ENCODE results near the gene SLC38A10.

Gene SLC38A10

DNA sequence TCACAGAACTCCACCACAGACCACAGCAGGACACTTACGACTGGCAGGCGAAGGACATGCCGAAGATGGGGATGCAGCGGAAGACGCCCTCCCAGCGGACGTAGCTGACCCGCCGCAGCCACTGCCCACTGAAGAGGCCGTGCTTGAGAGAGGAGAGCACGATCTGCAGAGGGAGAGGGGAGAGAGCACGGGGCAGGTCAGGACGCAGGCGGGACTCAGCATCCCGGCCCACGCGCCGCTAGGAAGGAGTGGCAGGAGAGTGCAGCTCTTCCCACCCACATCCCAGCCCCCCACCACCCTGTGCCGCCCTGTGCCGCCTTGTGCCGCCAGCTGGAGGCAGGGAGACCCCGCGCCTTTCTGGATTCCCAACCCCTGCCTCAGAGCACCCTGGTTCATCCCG, 14.5 kb downstream of the SLC38A10 start:
- in situ Hi-C loops (cut with HindIII; ENCODE audit: low sequenced_read_pairs): loop anchor here (5.0 to 10.0 kb wide), 2 partner anchors 117 to 234 kb away; partner anchors contain the start of genes ACTG1 and BAHCC1

DNA sequence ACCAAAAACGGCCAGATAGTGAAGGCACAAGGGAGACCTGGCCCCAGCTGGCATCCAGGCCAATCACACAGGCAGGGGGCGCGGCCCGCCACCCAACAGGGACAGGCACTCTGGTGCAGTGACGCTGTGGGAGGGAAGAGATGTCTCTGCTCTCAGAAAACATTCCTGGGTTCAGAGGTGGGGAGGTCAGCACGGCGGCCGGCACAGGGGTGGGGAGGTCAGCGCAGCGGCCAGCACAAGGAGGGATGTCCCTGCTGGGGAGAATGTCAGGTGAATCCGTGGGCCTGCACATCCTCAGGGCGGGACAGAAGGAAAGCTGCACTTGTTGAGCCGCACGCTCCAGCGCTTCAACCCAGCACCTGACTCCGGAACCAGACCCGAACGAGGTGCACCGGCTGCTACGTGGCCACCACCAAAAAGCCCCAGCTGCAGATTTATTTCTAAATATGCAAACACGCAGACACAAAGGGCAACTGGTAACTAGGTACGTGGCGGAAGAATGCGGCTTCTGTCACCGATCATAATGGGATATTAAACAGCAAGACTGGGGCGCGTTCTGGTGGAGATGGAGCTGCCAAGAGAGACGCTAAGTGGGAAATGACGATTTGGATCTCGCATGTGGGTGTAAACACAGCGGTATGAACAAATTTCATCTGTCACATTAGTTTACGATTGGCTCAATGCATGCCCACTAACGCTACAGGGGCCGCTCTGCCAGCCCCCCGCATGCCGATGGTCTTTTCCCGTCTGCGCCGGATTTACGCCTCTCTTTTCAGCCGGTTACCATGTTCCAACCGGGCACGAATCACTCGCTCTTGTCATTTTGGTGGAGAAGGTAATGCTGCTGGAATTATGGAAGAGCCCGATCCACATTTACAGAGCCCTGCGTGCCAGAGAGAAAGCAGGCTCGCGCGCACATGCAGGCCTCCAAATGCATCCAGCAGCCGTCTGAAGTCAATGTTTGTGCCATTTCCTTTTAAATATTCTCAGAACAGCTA, 15.5 kb downstream of the SLC38A10 start:
- in situ Hi-C loops (cut with HindIII; ENCODE audit: low sequenced_read_pairs): loop anchor here (5.0 to 10.0 kb wide), 2 partner anchors 118 to 235 kb away; partner anchors contain the start of genes ACTG1 and BAHCC1

DNA sequence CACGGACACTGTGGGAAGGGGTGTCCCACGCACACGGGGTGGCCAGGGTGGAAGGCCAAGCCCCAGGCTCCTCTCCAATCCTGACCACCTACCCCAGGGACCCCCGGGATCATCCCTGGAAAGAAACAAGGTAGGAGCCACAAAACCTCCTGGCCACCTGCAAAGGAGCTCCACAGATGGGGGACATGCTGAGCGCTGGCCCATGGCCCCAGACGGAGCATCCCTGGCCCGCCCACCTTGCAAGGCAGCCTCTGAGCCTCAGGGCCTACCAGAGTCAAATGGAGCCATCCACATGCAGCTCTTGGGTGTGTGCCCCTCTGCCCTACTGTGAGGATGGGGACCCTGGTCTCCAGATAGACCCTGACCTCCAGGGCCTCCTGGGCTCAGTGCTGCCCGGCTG, 16.3 kb downstream of the SLC38A10 start:
- in situ Hi-C loops (cut with HindIII; ENCODE audit: low sequenced_read_pairs): no loop called here

DNA sequence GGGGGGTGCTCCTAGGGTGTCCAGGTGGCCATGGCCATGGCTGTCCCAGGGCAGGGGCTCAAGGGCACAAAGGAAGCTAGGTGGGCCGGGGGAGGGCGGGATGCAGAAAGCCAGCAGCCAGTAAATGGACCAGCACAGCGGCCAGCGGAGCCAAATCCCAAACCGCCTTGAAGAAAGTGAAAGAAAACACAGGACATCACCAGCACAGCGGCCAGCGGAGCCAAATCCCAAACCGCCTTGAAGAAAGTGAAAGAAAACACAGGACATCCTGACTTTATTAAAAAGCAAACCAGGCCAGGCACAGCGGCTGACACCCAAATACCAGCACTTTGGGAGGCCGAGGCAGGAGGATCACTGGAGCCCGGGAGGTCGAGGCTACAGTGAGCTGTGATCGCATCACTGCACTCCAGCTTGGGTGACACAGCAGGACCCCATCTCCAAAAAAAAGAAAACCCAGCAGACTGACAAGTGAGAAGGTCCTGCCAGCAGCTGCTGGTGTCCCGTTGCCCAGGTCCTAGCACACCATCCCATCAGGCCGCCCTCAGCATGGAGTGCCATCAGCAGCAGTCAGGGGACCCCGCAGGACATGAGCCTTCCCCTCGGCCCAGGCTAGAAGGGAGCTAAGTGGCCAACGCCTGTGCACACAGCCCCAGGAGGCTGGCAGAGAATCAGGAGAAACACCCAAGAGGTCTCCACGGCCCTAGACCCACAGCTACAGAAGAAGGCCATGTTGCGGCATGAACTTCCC, 17.0 kb downstream of the SLC38A10 start:
- in situ Hi-C loops (cut with HindIII; ENCODE audit: low sequenced_read_pairs): no loop called here

DNA sequence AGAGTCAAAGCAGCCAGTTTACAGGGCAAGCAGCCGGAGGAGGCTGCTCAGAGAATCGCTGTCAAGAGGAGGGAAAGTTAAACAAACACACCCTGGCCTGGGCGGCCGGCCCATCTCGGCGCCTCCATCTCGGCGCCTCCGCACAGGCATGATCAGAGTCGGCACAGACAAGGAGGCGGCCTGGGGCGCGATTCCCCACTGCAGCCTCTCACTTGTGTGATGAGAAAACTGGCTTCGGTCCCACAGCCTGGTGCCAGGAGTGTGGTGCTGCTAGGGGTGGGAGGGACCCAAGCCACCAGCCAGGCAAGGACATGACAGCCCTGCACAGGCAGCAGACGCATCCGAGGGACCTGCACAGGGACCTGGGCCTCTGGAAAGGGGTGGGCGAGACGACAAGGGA, 17.7 kb downstream of the SLC38A10 start:
- in situ Hi-C loops (cut with HindIII; ENCODE audit: low sequenced_read_pairs): no loop called here

DNA sequence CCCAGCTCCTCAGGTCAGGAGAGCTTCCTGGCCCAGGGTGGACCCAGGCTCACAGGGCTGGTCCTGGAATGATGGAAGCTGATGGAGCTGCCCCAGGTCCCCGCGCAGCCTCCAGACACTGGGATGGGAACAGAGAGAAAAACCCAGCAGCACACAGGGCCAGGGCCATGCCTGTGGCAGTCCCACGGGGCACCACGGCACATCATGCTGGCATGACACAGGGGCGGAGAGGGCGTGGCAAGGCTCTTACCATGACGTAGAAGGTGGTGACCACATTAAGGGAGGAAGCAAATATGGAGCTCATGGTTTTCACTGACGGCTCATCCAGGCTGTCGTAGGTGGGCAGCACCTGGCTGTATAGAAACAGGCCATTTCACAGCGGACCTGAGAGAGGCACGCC, 18.3 kb downstream of the SLC38A10 start:
- in situ Hi-C loops (cut with HindIII; ENCODE audit: low sequenced_read_pairs): no loop called here

DNA sequence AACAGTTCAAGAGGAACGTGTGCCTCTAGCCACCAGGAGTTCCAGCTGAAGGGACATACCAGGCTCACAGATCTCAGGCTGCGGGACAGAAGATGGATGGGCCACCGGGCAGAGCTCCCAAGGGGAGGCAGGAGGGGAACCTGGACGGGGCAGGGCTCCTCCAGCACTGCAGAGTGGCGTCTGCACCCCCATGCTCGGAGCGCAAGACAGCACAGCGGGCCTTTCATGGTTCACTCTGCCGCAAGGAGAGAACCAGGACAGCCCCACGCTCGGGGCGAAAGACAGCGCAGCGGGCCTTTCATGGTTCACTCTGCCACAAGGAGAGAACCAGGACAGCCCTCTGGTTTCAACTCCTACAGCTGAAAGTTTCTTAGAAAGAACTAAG, 20.6 kb downstream of the SLC38A10 start:
- in situ Hi-C loops (cut with HindIII; ENCODE audit: low sequenced_read_pairs): no loop called here

DNA sequence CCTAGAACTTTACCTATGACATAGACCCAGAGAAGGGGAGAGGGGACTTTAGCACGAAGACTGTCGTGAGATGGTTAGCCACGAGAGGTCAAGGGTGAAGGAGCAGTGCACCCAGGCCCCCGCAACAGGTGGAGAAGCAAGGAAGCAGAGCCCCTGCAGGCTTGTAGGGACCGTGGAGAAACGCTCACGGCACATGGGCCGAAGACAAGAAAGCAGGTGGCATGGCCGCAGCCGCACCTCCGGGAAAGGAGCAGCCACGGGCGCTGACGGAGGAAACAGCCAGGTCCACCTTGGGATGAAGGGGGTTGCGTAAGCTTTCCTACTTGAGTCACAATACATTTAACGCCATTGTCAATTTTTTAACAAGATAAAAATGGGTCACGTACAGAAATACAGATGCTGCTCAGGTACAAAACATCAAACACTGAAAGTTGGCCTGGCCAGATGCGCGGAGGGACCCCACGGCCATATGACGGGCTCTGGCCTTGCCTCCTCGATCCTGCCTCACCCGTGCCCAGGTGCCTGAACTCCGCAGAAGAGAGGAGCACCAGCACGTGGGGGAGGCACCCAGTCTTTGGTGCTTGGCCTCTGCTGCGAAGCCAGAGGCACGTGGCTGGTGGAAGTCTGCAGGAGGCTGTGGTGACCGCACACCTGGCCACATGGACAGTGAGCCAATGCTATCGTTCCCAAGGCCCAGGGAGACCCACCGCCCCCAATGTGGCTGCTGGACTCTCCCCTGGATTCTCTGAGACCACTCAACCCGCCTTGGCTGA, 21.2 kb downstream of the SLC38A10 start:
- in situ Hi-C loops (cut with HindIII; ENCODE audit: low sequenced_read_pairs): no loop called here

DNA sequence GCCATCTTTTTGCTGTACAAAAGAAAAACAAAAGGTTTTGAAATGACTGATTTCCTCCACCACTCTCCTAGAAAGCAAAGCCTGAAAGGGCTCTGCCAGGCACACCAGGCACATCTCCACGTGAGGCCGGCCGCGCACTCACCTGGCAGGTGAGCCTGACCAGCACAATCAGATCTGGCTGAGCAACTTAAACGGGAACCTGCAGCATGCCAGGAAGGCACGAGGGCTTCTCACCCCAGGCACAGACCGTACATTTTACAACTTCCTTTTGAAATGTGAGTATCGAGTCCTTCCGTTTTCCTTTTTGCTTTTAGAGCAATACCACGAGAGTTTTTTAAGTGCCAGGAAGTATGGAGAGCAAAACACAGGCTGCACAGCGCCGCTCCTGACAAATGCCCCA, 22.5 kb downstream of the SLC38A10 start:
- in situ Hi-C loops (cut with HindIII; ENCODE audit: low sequenced_read_pairs): no loop called here

DNA sequence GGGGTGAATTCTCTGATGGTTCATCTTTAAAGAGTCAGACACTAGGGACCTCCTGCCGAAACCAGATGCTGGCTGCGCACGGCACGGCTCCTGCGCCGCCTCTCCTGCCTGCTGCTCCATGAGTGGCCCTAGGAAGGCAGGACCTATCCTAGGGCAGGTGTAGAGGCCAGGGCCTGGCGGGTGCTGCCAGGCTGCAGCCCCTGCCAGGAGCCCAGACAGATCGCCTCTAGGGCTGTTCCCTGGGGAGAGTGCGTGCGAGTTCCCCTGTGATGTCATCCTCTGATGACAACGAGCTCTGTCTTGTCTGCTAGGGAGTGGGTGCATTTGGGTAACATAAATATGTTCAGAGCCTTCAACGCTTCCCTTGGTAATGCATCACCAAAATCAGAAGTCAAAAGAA, 23.9 kb downstream of the SLC38A10 start:
- in situ Hi-C loops (cut with HindIII; ENCODE audit: low sequenced_read_pairs): no loop called here

DNA sequence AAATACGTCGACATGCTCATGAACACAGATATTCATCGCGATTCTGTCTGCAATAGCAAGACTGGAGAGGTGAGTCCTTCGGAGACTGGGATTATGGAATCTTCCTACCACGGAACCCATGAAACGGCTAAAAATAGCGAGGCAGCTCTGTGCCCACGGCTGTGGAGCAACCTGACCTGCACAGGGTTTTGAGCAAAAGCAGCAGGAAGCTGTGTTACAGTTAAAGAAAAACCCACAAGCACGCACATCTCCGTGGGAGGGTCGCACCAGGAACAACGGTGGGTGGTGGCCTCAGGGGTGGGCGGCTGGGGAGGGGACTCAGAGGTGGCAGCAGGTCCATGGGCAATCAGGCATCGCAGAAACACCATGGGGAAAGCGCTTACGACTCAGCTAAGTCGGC, 24.8 kb downstream of the SLC38A10 start:
- in situ Hi-C loops (cut with HindIII; ENCODE audit: low sequenced_read_pairs): no loop called here

DNA sequence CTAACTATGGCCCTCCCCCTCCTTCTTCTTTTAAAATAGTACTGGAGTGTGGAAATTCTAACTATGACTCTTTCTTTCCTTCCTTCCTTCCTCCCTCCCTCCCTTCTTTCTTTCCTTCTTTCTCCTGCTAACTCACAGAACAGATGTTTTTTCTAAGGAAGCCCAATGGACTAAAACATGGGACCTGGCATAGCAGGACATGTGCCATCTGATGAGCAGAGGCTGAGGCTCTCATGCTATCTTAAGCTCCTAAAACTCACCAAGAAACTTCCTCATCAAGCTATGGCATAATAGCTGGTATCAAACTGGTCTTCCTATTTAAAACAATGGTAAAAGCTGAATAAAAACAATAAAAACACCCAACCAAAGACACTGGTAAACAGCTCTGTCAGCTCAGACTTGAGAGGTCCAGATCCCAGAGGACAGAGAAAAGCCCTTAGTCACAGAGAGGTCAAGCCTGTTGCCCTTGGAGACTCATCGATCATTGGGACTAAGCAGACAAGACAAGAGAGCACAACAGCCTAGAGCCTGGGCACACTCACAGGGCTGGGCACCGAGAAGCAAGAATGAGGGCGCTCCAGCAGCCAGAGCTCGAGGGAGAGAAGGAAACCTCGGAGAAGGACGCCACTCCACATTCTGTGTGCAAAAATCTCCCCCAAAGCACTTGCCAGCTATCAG, 27.6 kb downstream of the SLC38A10 start:
- in situ Hi-C loops (cut with HindIII; ENCODE audit: low sequenced_read_pairs): no loop called here

DNA sequence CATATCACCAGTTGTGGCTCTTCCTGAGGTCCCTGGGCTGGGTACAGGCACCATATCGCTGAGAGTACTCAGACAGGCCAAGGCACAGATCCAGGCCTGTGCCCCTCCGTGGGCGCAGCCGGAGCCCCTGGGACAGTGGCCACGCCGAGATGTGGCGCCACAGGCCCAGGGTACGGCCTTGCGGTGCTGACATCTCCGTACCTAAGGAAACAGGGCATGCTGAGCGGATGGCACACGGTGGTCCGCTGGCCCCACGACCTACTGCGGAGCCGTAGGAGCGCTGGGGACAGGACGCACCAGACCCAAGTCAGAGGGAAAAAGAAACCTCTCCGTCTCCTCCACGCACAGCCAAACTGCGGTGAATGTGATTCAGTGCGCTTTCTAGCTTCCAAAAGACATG, 29.5 kb downstream of the SLC38A10 start:
- in situ Hi-C loops (cut with HindIII; ENCODE audit: low sequenced_read_pairs): no loop called here

DNA sequence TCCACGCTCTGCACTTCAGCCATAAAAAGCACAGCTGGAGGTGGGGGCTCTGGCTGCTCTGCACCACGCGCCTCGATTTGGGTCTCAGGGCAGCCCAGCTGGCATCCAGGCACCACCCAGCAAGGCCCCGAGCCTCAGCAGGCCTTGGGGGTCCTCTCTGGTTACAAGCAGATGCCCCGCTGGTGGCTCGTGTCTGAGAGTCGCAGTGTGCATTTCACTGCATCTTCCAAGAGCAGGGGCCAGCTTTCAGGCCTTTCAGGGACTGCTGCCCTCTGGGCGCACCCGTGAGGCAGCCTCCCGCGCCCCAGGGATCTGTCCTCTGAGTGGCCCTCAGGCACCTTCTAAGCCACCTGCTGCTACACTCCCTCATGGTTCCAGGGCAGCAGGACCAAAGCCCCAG, 30.5 kb downstream of the SLC38A10 start:
- in situ Hi-C loops (cut with HindIII; ENCODE audit: low sequenced_read_pairs): no loop called here

DNA sequence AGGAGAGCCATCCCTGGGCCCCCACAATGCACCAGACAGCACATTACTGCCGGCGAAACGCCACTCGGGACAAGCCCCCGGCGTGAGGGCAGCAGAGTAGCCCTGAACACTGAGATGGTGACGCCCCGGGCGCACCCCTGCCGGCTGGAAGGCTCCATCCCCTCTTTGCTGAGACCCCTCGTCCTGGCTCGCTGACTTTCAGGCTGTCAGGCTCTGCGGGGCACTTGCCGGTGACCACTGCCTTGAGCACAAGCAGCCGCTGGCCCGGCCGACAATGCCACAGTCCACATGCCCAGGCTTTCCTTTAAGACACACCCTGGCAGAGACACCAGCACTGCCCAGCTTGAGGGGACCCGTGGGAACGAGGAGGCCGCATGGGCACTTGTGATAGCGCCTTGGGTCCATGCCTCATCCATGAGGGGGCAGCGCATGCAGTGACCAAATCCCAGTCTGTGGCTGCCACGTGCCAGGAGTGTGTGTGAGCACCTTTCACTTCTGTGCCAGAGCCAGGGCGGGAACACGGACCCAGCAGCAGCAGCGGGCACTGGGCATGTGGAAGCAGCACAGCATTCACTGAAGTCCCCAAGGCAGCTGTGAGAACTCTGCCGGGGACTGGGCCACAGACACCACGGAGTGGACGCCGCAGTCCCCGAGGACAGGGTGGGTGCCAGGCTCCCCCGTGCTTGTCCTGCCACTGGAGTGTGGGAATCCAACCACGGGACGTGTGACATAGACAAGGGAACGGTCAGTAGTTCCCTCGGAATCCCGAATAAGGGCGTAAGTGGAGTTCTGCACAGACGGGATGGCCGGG, 31.5 kb downstream of the SLC38A10 start:
- in situ Hi-C loops (cut with HindIII; ENCODE audit: low sequenced_read_pairs): no loop called here

DNA sequence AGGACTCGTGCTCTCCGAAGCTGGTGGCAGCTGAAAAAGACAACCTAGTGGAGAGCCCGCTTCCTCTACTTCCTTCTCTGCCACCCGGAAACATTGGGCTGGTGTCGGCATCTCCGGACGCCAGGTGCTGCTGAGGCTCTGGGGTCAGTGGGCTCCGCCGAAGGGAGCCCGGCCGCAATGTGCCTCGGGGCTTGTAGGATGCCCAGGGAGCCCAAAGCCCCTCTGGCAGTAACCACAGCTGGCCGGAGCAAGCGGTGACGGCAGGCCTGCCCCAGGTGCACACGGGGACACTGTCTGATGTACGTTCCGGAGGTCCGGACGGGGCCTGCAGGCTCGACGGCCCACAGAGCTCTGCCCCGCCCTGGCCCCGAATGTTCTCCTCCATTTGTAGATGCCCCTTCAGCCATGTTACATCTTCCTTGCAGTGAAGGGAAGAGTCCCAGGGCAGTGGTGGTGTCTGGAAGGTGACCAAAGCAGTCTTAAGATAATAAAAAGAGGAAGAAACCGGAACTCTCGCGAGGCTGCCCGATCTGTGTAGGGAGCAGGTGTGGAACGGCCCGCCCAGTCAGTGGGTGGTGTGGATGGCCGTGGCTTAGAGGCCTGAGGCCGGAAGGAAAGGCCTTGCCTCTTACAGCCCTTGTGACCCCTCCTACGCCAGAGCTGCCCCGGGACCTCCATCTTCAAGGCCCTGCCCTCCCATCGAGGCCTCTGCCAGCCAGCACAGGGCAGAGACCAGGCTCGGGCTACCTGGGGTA, 33.3 kb downstream of the SLC38A10 start:
- in situ Hi-C loops (cut with HindIII; ENCODE audit: low sequenced_read_pairs): no loop called here

DNA sequence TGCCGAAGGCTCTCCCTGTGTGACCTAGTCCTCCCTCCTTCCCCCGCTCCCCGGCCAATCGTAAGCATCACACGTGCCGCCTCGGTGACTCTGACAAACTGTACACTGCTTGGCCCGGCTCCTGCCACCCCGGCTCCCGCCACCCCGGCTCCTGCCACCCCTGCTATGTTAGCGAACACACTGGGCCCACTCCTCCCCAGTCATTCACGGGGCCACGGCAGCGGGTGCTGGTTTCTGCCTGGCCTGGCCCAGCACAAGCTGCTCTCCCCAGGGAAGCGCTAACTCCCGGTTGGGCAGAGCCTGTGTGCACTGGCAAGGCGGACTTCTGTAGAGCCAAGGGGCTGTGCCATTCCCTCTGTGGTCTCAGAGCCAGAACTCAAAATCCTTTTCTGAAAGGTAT, 34.0 kb downstream of the SLC38A10 start:
- in situ Hi-C loops (cut with HindIII; ENCODE audit: low sequenced_read_pairs): no loop called here

DNA sequence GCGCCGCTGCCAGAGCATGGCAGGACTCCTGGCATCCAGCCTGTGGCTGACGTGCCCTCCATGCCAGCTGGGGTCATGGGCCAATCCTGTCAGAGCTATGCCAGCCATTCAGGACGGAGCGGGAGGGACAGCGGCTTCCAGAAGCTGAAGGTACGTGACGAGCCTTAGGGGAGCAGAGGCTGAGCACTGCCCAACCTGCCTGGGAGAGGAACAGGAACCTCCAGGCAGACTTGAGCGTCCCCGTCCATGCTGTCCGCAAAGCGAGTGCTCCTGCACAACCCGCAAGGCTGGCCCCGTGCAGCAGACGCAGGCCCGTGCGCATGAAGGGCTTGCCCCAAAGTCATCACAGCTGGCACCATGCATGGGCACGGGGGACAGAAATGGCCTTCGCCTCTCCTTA, 34.5 kb downstream of the SLC38A10 start:
- in situ Hi-C loops (cut with HindIII; ENCODE audit: low sequenced_read_pairs): no loop called here

DNA sequence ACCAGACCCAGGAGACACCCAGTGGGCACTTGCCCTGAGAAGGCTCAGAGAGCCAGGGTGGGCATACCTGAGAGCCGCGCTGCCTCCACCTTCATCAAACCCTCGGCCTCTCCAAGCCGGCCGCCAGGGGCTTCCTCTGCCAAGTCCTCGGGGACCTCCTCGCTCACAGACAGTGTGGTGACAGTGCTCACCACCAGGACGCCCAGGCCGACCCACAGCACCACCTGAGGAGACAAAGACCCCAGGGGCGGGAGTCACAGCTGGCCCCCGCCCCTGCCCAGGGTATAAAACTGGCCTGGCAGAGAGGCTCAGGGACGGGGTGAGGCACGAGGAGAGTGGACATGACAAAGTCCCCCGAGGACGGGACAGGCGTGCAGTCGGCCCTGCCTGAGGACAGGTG, 34.9 kb downstream of the SLC38A10 start:
- in situ Hi-C loops (cut with HindIII; ENCODE audit: low sequenced_read_pairs): no loop called here
